ENCODE results near the gene SPCS3.

The SPCS3 gene

GRCh38 chr4:176350671-176351070 is 30.9 kb downstream of the SPCS3 start:
- H3K4me2 ChIP-seq (ENCODE audit: low read length), result no peak overlapping the region
- H3K36me3 ChIP-seq (ENCODE audit: control insufficient read depth, insufficient read depth, low read length), result no peaks in the 10 kb centered on the region
- H2AFZ ChIP-seq, result no peak overlapping the region
- no peak for TF ChIP-seq CTCF (IDR thresholded peaks at IDR 0.05)
- no peaks in the 10 kb centered on the region for H3K9me3 ChIP-seq (ENCODE audit: control insufficient read depth, low read length)
- no peak overlapping the region for H3K9ac ChIP-seq
- no peaks in the 10 kb centered on the region for H3K27me3 ChIP-seq (ENCODE audit: control insufficient read depth, insufficient read depth, low read length)
- H3K27ac ChIP-seq, result no peak overlapping the region
- no peaks in the 10 kb centered on the region for H3K79me2 ChIP-seq
- no peaks in the 10 kb centered on the region for H3K4me1 ChIP-seq
- no peak overlapping the region for H3K4me3 ChIP-seq (ENCODE audit: low read depth, low read length)

- Histone ChIP-seq H3K4me3 (ENCODE audit: low read depth, low read length) (no peak overlapping the region), H2AFZ (no peak overlapping the region), H3K9ac (no peak overlapping the region), H3K27ac (no peak overlapping the region), H3K36me3 (ENCODE audit: control insufficient read depth, insufficient read depth, low read length) (no peaks in the 10 kb centered on the region), H3K9me3 (ENCODE audit: control insufficient read depth, low read length) (no peaks in the 10 kb centered on the region), H3K79me2 (no peaks in the 10 kb centered on the region), H3K27me3 (ENCODE audit: control insufficient read depth, insufficient read depth, low read length) (no peaks in the 10 kb centered on the region), H3K4me2 (ENCODE audit: low read length) (no peak overlapping the region), H3K4me1 (no peaks in the 10 kb centered on the region)
- no peak for TF ChIP-seq CTCF (IDR thresholded peaks at IDR 0.05)
These were observed 35.1 kb downstream of the SPCS3 start for GRCh38 chr4:176354884-176355283.

GRCh38 chr4:176357359-176358082 is 37.8 kb downstream of the SPCS3 start:
- Histone ChIP-seq H3K4me1 (no peaks in the 10 kb centered on the region), H3K36me3 (ENCODE audit: control insufficient read depth, insufficient read depth, low read length) (no peaks in the 10 kb centered on the region), H3K27me3 (ENCODE audit: control insufficient read depth, insufficient read depth, low read length) (no peaks in the 10 kb centered on the region), H3K4me3 (ENCODE audit: low read depth, low read length) (no peak overlapping the region), H3K9me3 (ENCODE audit: control insufficient read depth, low read length) (no peaks in the 10 kb centered on the region), H3K4me2 (ENCODE audit: low read length) (no peak overlapping the region), H3K9ac (no peak overlapping the region), H2AFZ (no peak overlapping the region), H3K79me2 (no peaks in the 10 kb centered on the region), H3K27ac (no peak overlapping the region)
- TF ChIP-seq CTCF (IDR thresholded peaks at IDR 0.05), result no peak

- no peak overlapping the region for H3K4me3 ChIP-seq (ENCODE audit: low read depth, low read length)
- no peaks in the 10 kb centered on the region for H3K79me2 ChIP-seq
- H3K27ac ChIP-seq, result no peak overlapping the region
- no peaks in the 10 kb centered on the region for H3K4me1 ChIP-seq
- H3K9ac ChIP-seq, result no peak overlapping the region
- H3K4me2 ChIP-seq (ENCODE audit: low read length), result no peak overlapping the region
- no peaks in the 10 kb centered on the region for H3K36me3 ChIP-seq (ENCODE audit: control insufficient read depth, insufficient read depth, low read length)
- no peaks in the 10 kb centered on the region for H3K27me3 ChIP-seq (ENCODE audit: control insufficient read depth, insufficient read depth, low read length)
- H3K9me3 ChIP-seq (ENCODE audit: control insufficient read depth, low read length), result no peaks in the 10 kb centered on the region
- no peak for TF ChIP-seq CTCF (IDR thresholded peaks at IDR 0.05)
- no peak overlapping the region for H2AFZ ChIP-seq
These were observed 38.3 kb downstream of the SPCS3 start for GRCh38 chr4:176358083-176358469.

- TF ChIP-seq CTCF (IDR thresholded peaks at IDR 0.05), result no peak
These were observed 39.8 kb downstream of the SPCS3 start for GRCh38 chr4:176359590-176359989.

More at GRCh38 chr4:176359590-176359989, 39.8 kb downstream of the SPCS3 start:
- no peaks in the 10 kb centered on the region for H3K9me3 ChIP-seq (ENCODE audit: control insufficient read depth, low read length)
- no peak overlapping the region for H3K4me2 ChIP-seq (ENCODE audit: low read length)
- no peak overlapping the region for H2AFZ ChIP-seq
- no peaks in the 10 kb centered on the region for H3K36me3 ChIP-seq (ENCODE audit: control insufficient read depth, insufficient read depth, low read length)
- H3K79me2 ChIP-seq, result no peaks in the 10 kb centered on the region
- no peaks in the 10 kb centered on the region for H3K4me1 ChIP-seq
- H3K27me3 ChIP-seq (ENCODE audit: control insufficient read depth, insufficient read depth, low read length), result no peaks in the 10 kb centered on the region
- H3K4me3 ChIP-seq (ENCODE audit: low read depth, low read length), result no peak overlapping the region
- H3K27ac ChIP-seq, result no peak overlapping the region
- no peak overlapping the region for H3K9ac ChIP-seq
